Transverse colon (tissue), 4 donors: Measurements from ENCODE around the gene TMEM151A. TPM values are rescaled to one million over a fixed set of nuclear protein-coding genes. Genes with fewer than 3 reads are reported as not detected.

Source experiments
- DNase-seq: peaks from one replicate; pipeline ENCODE4 v3.0.0-alpha.2; 2019
- H3K27ac ChIP-seq, 4 donors: fragments of 200-600 bp; sonication (generic); 2 replicates each; pipeline ENCODE4 v1.5.1; 2016 to 2018; ENCODE audit warnings: inconsistent platforms in 4 of 4
- H3K27me3 ChIP-seq: fragments of 200-600 bp; sonication (generic); 2 replicates; pipeline ENCODE4 v1.5.1; 2017; ENCODE audit warnings: inconsistent platforms
- H3K36me3 ChIP-seq, 4 donors: fragments of 200-600 bp; sonication (generic); 2 replicates each; pipeline ENCODE4 v1.5.1; 2017 to 2019; ENCODE audit warnings: inconsistent platforms in 4 of 4
- H3K4me1 ChIP-seq, 4 donors: fragments of 200-600 bp; sonication (generic); 2 replicates each; pipeline ENCODE4 v1.5.1; 2017 to 2020; ENCODE audit warnings: inconsistent platforms in 4 of 4
- H3K4me3 ChIP-seq, 4 donors: fragments of 200-600 bp; sonication (generic); 1 replicate in 1 of 4; 2 replicates in 3 of 4; pipeline versions ENCODE4 v1.5.1 to v1.6.1; 2017 to 2019; ENCODE audit warnings: inconsistent platforms in 4 of 4
- H3K9me3 ChIP-seq, 2 donors: fragments of 200-600 bp; sonication (generic); 2 replicates each; pipeline ENCODE4 v1.5.1; 2017 to 2019; ENCODE audit warnings: inconsistent platforms in 2 of 2
- EP300 ChIP-seq: sonication (generic); formaldehyde crosslinking; IDR thresholded peaks from one replicate; pipeline ENCODE4 v1.6.1; 2017; ENCODE audit warnings: antibody characterized with exemption, low read depth
- POLR2A ChIP-seq: fragments of 450-650 bp; IDR thresholded peaks from one replicate; pipeline ENCODE4 v1.6.1; 2016; ENCODE audit warnings: antibody characterized with exemption, mild to moderate bottlenecking, moderate library complexity
- POLR2AphosphoS5 ChIP-seq, 3 donors: sonication (generic); formaldehyde crosslinking; IDR thresholded peaks; one replicate each; pipeline ENCODE4 v1.6.1; 2016; ENCODE audit warnings: antibody characterized with exemption in 3 of 3
- WGBS, 2 donors: methylation state at CpG; one replicate each; pipeline ENCODE4 v1.1.5; 2018; ENCODE audit warnings: low coverage in 1 of 2; 5-methylcytosine and 5-hydroxymethylcytosine counted together
- in situ Hi-C, 4 donors: fragments of 200-750 bp; cut with MboI; loops; one replicate each; pipeline versions ENCODE4 v1.15.0 to v1.15.1; 2017; ENCODE audit warnings: low sequenced_read_pairs in 3 of 4, low pct_ligation_motif_present in 1 of 4, low pct_unique_long_range_greater_than_20kb in 1 of 4
- intact Hi-C: fragments of 100-400 bp; cut with DNase I; formaldehyde crosslinking; loops from one replicate; pipeline ENCODE4 v1.15.1; 2023; ENCODE audit warnings: low total_unique reads
- total RNA-seq, 4 donors: library from RNA; depleted of rRNA; stranded (reverse); fragments of >200 nt; gene quantifications; one replicate each; pipeline ENCODE4 v1.1.0, GENCODE V29; 2016
- TF ChIP-seq, protein P1 (sequence below), 5 experiments: fragments of 200-600 bp in 3 of 5; fragments of 450-650 bp in 2 of 5; sonication (generic) in 3 of 5; IDR thresholded peaks; 1 replicate in 2 of 5; 2 replicates in 3 of 5; pipeline ENCODE4 v1.5.1; 2016 to 2017; ENCODE audit warnings: antibody characterized with exemption in 5 of 5, inconsistent platforms in 3 of 5, mild to moderate bottlenecking in 2 of 5, moderate library complexity in 1 of 5

TMEM151A gene
- total RNA-seq, 4 donors from 2014 or later = 0.55 to 0.75 TPM; not detected in 2

DNA sequence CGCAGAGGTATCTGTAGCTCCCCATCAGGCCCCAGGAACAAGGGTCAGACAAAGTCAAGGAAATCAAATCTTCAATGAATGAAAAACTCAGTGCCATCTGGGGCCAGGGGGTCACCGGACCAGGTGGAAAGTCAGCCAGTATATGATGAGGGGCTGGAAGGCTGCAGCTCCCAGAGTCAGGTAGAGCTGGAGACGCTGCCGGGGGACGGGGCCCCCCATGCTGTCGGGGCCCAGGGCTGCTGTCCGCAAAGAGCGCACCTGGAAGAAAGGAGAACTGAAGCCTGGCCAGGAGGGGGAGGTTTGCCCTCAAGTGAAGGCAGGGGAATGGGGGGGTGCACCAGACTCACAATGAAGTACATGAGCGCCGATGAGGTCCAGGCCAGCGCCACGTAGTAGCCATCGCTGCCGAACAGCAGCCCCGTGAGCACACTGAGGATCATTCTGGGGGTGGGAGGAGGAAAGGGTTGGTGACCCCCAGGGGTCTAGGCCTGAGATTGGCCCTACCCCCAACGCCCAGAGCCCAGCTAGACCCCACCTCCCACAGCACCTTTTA, 7.1 kb upstream of the TMEM151A start:
- no peaks in the 10 kb centered on the region for H3K9me3 ChIP-seq
- in situ Hi-C loops (loop anchor here in 1 of 4 donors (10.0 kb wide), 1 partner anchor 60 kb away; no protein-coding TSS in a partner anchor), intact Hi-C loops (loop anchor here (10.0 kb wide), 1 partner anchor 60 kb away; no protein-coding TSS in a partner anchor)
- 85 to 100% methylated on average over 3 to 16 of the region's 16 CpGs for WGBS, 2 donors
- no peaks in the 10 kb centered on the region for H3K36me3 ChIP-seq
- H3K4me3 ChIP-seq = no peak overlapping the region
- no peak overlapping the region for H3K27ac ChIP-seq
- H3K27me3 ChIP-seq = no peaks in the 10 kb centered on the region
- no peak for DNase-seq
- TF ChIP-seq POLR2A (no peak), EP300 (no peak), POLR2AphosphoS5 (IDR thresholded peaks at IDR 0.05) (no peak)
- TF ChIP-seq, protein P1, sequence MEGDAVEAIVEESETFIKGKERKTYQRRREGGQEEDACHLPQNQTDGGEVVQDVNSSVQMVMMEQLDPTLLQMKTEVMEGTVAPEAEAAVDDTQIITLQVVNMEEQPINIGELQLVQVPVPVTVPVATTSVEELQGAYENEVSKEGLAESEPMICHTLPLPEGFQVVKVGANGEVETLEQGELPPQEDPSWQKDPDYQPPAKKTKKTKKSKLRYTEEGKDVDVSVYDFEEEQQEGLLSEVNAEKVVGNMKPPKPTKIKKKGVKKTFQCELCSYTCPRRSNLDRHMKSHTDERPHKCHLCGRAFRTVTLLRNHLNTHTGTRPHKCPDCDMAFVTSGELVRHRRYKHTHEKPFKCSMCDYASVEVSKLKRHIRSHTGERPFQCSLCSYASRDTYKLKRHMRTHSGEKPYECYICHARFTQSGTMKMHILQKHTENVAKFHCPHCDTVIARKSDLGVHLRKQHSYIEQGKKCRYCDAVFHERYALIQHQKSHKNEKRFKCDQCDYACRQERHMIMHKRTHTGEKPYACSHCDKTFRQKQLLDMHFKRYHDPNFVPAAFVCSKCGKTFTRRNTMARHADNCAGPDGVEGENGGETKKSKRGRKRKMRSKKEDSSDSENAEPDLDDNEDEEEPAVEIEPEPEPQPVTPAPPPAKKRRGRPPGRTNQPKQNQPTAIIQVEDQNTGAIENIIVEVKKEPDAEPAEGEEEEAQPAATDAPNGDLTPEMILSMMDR (IDR thresholded peaks at IDR 0.05) = no peak
- peaks cover 17 to 29% (median 21%) of the 10 kb centered on the region in 4 donors for H3K4me1 ChIP-seq

DNA sequence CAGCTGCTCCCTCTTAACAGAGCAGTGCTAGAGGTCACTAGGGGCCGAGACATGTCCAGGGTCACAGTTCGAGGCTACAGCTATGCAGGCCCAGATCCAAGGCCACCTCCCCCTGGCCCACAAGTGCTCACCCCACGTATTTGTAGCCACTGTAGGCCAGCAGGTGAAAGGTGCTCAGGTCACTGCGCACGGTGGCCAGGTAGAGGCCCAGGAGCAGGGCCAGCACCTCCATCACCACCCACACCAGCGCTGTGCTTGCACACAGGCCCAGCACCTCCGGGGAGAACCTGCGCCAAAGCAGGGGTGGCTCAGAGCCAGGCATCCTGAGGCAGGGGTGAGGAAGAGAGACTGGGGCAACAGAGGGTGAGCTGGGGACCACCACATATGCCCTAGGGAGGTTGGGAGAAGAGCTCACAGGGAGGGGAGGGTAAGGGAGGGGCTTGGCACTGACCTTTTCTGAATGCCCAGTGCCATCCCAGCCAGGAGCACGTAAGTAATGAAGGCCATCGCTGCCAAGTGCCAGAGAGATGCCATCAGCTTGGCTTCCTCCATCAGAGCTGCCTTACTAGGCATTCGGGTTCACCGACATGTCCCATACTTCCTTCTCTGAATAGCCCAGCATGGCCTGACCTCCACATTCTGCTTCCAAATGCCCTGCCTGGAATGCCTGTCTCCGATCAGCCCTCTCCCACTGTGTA, 6.3 kb upstream of the TMEM151A start:
- no peaks in the 10 kb centered on the region for H3K27me3 ChIP-seq
- intact Hi-C loops = loop anchor here (10.0 kb wide), 1 partner anchor 61 kb away; no protein-coding TSS in a partner anchor
- WGBS, 2 donors = 92% methylated on average over 13 of the region's 13 CpGs; no CpG with 5 or more reads in 1 of the 2 donors
- H3K9me3 ChIP-seq = no peaks in the 10 kb centered on the region
- no peaks in the 10 kb centered on the region for H3K36me3 ChIP-seq
- peaks cover 23 to 37% (median 27%) of the 10 kb centered on the region in 4 donors for H3K4me1 ChIP-seq
- no peak for TF ChIP-seq EP300
- no peak for TF ChIP-seq POLR2A
- TF ChIP-seq POLR2AphosphoS5 (IDR thresholded peaks at IDR 0.05) = no peak
- TF ChIP-seq, protein P1 (IDR thresholded peaks at IDR 0.05) = no peak
- DNase-seq = no peak
- in situ Hi-C loops = loop anchor here in 1 of 4 donors (10.0 kb wide), 1 partner anchor 61 kb away; no protein-coding TSS in a partner anchor
- H3K4me3 ChIP-seq = no peak overlapping the region
- no peak overlapping the region for H3K27ac ChIP-seq

DNA sequence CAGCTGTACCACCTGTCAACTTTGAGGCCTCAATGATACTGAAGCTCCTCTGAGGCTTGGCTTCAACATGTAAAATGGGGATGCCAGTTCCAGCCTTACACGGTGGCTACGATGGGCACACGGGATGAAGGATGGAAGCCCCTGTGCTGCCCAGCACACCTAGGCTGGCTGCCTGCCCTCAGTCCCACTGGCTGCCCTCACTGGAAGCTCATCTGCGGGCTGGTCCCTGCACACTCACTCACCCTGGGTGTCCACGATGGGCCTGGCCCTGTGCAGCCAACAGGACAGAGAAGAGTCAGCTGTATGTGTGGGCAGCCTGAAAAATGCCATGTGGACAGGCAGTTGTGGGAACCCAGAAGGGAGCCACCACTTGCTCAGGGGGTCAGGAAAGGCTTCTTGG, 5.0 kb upstream of the TMEM151A start:
- Histone ChIP-seq H3K27me3 (peaks cover 10% of the 10 kb centered on the region), H3K36me3 (no peaks in the 10 kb centered on the region), H3K9me3 (no peaks in the 10 kb centered on the region), H3K4me3 (no peak overlapping the region), H3K27ac (no peak overlapping the region), H3K4me1 (peaks cover 23 to 38% (median 29%) of the 10 kb centered on the region in 4 donors)
- no peak for DNase-seq
- whole genome bisulfite sequencing, 2 donors = 90% methylated on average over 5 of the region's 5 CpGs; no CpG with 5 or more reads in 1 of the 2 donors
- intact Hi-C loops = loop anchor here (10.0 kb wide), 1 partner anchor 62 kb away; no protein-coding TSS in a partner anchor
- in situ Hi-C loops = loop anchor here in 1 of 4 donors (10.0 kb wide), 1 partner anchor 62 kb away; no protein-coding TSS in a partner anchor
- TF ChIP-seq POLR2A (no peak), POLR2AphosphoS5 (IDR thresholded peaks at IDR 0.05) (no peak), EP300 (no peak)
- TF ChIP-seq, protein P1 (IDR thresholded peaks at IDR 0.05) = no peak

DNA sequence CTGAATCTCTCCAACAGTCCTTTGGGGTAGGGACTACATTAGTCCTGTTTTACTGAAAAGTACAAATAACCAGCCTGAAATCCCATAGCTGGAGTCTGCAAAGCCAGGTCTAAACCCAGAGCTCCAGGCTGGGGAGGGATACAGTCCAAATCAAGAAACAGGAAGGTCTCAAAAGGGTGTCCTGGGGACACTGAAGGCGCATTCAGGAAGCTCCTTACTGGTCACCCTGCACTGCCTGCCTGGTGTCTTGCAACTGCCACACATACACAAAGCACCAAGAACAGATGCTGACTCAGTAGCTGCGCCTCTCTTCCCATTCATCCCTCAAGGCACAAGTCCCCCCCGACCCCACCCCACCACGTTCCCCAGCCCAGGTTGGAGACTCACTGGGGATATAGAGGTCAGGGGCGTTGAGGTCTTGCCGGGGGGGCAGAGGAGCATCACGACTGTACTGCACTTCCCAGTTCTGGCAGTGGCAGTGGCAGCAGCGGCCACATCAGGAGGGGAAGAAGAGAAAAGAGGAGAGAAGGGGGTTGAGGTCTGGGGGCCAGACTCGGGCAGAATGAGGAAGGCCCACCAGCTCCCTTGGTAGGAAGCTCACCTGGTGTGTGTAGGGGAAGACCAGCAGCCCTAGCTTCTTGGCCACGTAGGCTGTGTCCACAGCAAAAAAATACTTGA, 4.3 kb upstream of the TMEM151A start:
- Histone ChIP-seq H3K4me1 (peaks cover 24 to 41% (median 33%) of the 10 kb centered on the region in 4 donors), H3K27me3 (peaks cover 16% of the 10 kb centered on the region), H3K4me3 (no peak overlapping the region), H3K9me3 (no peaks in the 10 kb centered on the region), H3K36me3 (no peaks in the 10 kb centered on the region), H3K27ac (no peak overlapping the region)
- WGBS, 2 donors = 76 to 100% methylated on average over 1 to 10 of the region's 10 CpGs
- intact Hi-C loops = loop anchor here (10.0 kb wide), 1 partner anchor 63 kb away; no protein-coding TSS in a partner anchor
- TF ChIP-seq POLR2AphosphoS5 (IDR thresholded peaks at IDR 0.05) (no peak), EP300 (no peak), POLR2A (no peak)
- TF ChIP-seq, protein P1 (IDR thresholded peaks at IDR 0.05) = no peak
- DNase-seq = no peak
- in situ Hi-C loops = loop anchor here in 1 of 4 donors (10.0 kb wide), 1 partner anchor 63 kb away; no protein-coding TSS in a partner anchor
